SH-SY5Y (cell line): ENCODE results near the gene DZIP1.

ENCODE experiments used
- GATA2 ChIP-seq: IDR thresholded peaks from 2 replicates; pipeline ENCODE4 v1.6.1; 2011; ENCODE audit warnings: mild to moderate bottlenecking, low read depth, low read length
- GATA3 ChIP-seq: IDR thresholded peaks from 2 replicates; pipeline ENCODE4 v1.6.1; 2011; ENCODE audit warnings: low read depth, mild to moderate bottlenecking, low read length, moderate library complexity

DNA sequence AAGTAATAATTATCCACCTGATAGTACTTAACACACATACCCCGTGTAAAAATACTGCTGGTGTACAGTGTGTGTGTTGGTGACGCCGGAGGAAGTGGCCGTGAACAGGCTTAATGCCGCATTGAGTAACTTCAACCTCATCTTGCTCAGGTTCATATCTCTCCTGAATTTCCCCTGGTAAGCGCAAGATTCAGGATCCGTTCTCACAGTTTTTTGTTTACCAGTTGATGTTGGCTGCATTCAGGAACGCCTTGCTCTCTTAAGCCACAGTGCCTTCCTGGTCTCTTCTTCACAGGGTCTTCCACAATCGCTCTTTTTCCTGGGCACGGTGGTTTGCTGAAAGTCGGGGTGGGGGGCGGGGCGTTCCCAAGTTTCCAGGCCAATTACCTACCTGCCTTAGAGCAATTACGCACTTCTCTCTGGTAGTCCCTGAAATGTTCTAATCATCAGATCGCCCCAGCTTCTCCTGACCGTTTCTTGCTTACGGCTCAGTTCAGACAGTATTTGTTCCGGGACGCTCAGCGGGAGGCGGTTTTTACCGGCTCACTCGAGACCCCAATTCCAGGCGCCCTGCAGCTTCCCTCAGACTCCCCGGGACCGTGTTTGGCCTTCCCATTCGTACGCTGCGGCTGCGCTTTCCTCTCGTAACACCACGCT lies 31.7 kb upstream of the DZIP1 start:
- no peak for TF ChIP-seq GATA3
- 0 out of 2 replicates have a peak, but pooled peaks have one; percentile 5 for TF ChIP-seq GATA2
